H1 (cell line): ENCODE results near the gene KLK10. TPM values are rescaled to one million over a fixed set of nuclear protein-coding genes. Genes with fewer than 3 reads are reported as not detected.

Experiments used
- CTCF ChIA-PET: fragments of 300-600 bp; sonication (Branson Sonifier 250); formaldehyde crosslinking; loops from one replicate; lab custom pipeline; 2021; ENCODE audit not compliant: partially characterized antibody; lab: Charles Lee
- POLR2A ChIA-PET: fragments of 300-600 bp; sonication (Branson Sonifier 250); formaldehyde crosslinking; loops from one replicate; lab custom pipeline; 2021; ENCODE audit warnings: inconsistent platforms; ENCODE audit not compliant: partially characterized antibody; lab: Charles Lee
- DNase-seq, 2 experiments: peaks; one replicate each; pipeline versions ENCODE4 v3.0.0 to v3.0.0-alpha.2; 2010 to 2022; ENCODE audit warnings: low spot score in 2 of 2, low read depth in 1 of 2, mixed read lengths in 1 of 2
- FAIRE-seq: peaks from 2 replicates; lab custom pipeline; 2011; peaks lifted over from hg19 to GRCh38; lab: Jason Lieb, UNC
- H2AFZ ChIP-seq: 2 replicates; pipeline ENCODE4 v1.8.1; 2012; ENCODE audit warnings: low read length, inconsistent platforms
- H2AK5ac ChIP-seq: 2 replicates; pipeline ENCODE4 v1.6.1; 2013; ENCODE audit warnings: low read depth, low read length
- H2BK120ac ChIP-seq: replicated peaks from 2 replicates; pipeline ENCODE3; 2013; ENCODE audit warnings: low read depth, low read length, inconsistent platforms
- H2BK12ac ChIP-seq: 2 replicates; pipeline ENCODE4 v1.6.1; 2013; ENCODE audit warnings: low read depth, low read length
- H2BK15ac ChIP-seq: 2 replicates; pipeline ENCODE4 v1.6.1; 2013; ENCODE audit warnings: low read length
- H2BK20ac ChIP-seq: 2 replicates; pipeline ENCODE4 v1.6.1; 2013; ENCODE audit warnings: low read length
- H2BK5ac ChIP-seq: 2 replicates; pipeline ENCODE4 v1.6.1; 2013; ENCODE audit warnings: low read depth, low read length
- H3K14ac ChIP-seq: 2 replicates; pipeline ENCODE4 v1.6.1; 2013; ENCODE audit warnings: inconsistent platforms; ENCODE audit not compliant: insufficient read length
- H3K18ac ChIP-seq: 2 replicates; pipeline ENCODE4 v1.6.1; 2013; ENCODE audit warnings: low read length; ENCODE audit errors: extremely low read depth
- H3K23ac ChIP-seq: 2 replicates; pipeline ENCODE4 v1.6.1; 2013; ENCODE audit warnings: inconsistent platforms; ENCODE audit not compliant: insufficient read length
- H3K23me2 ChIP-seq: 2 replicates; pipeline ENCODE4 v1.6.1; 2013; ENCODE audit warnings: low read depth, low read length
- H3K27ac ChIP-seq: 2 replicates; pipeline ENCODE4 v1.6.1; 2011; ENCODE audit warnings: low read depth, low read length, inconsistent platforms
- H3K27me3 ChIP-seq, 4 experiments: replicated peaks in 1 of 4; 1 replicate in 1 of 4; 2 replicates in 3 of 4; pipeline versions ENCODE4 v1.6.1 to v1.8.1; 2011 to 2013; ENCODE audit warnings: low read length in 3 of 4, mild to moderate bottlenecking in 3 of 4, inconsistent platforms in 2 of 4, mixed read lengths in 2 of 4, moderate library complexity in 1 of 4; ENCODE audit not compliant: control insufficient read depth in 3 of 4, insufficient read depth in 3 of 4; ENCODE audit errors: extremely low read depth in 1 of 4
- H3K36me3 ChIP-seq, 4 experiments: 2 replicates each; pipeline versions ENCODE4 v1.6.1 to v1.8.1; 2011 to 2013; ENCODE audit warnings: mild to moderate bottlenecking in 4 of 4, low read length in 3 of 4, moderate library complexity in 2 of 4, control low read depth in 1 of 4, inconsistent platforms in 1 of 4; ENCODE audit not compliant: insufficient read depth in 4 of 4, control insufficient read depth in 2 of 4
- H3K4ac ChIP-seq: replicated peaks from 2 replicates; pipeline ENCODE3; 2013; ENCODE audit warnings: low read length, low read depth, mixed read lengths, inconsistent platforms; ENCODE audit not compliant: insufficient read length
- H3K4me1 ChIP-seq, 4 experiments: replicated peaks in 1 of 4; 1 replicate in 1 of 4; 2 replicates in 3 of 4; pipeline versions ENCODE4 v1.6.1 to v1.8.1; 2011 to 2013; ENCODE audit warnings: low read length in 3 of 4, inconsistent platforms in 2 of 4, mixed read lengths in 1 of 4; ENCODE audit not compliant: insufficient read depth in 4 of 4, control insufficient read depth in 3 of 4
- H3K4me2 ChIP-seq, 2 experiments: 2 replicates each; pipeline versions ENCODE4 v1.6.1 to v1.8.1; 2011 to 2013; ENCODE audit warnings: low read depth in 2 of 2, low read length in 2 of 2, control low read depth in 1 of 2, inconsistent platforms in 1 of 2, mild to moderate bottlenecking in 1 of 2; ENCODE audit not compliant: insufficient read depth in 1 of 2
- H3K4me3 ChIP-seq, 4 experiments: fragments of 200-600, 300-600 bp in 1 of 4; sonication (generic), shearing (Covaris generic), sonication (Bioruptor Twin) in 1 of 4; 2 replicates each; pipeline versions ENCODE4 v1.5.1 to v1.8.1; 2011 to 2016; ENCODE audit warnings: low read length in 4 of 4, low read depth in 3 of 4, control low read depth in 2 of 4, inconsistent platforms in 2 of 4, mild to moderate bottlenecking in 2 of 4, mixed read lengths in 1 of 4, moderate library complexity in 1 of 4; ENCODE audit not compliant: insufficient read depth in 2 of 4; ENCODE audit errors: extremely low read depth in 1 of 4
- H3K56ac ChIP-seq: replicated peaks from 2 replicates; pipeline ENCODE3; 2013; ENCODE audit warnings: low read depth, mild to moderate bottlenecking, mixed read lengths, low read length, inconsistent platforms; ENCODE audit not compliant: insufficient read length
- H3K79me1 ChIP-seq: 2 replicates; pipeline ENCODE4 v1.6.1; 2013; ENCODE audit warnings: low read depth, low read length, control low read depth
- H3K79me2 ChIP-seq, 2 experiments: 2 replicates each; pipeline versions ENCODE4 v1.6.1 to v1.8.1; 2012 to 2013; ENCODE audit warnings: low read length in 2 of 2, mild to moderate bottlenecking in 2 of 2, inconsistent platforms in 1 of 2; ENCODE audit not compliant: insufficient read depth in 2 of 2, control insufficient read depth in 1 of 2
- H3K9ac ChIP-seq, 4 experiments: replicated peaks in 1 of 4; 1 replicate in 1 of 4; 2 replicates in 3 of 4; pipeline versions ENCODE4 v1.6.1 to v1.8.1; 2011 to 2013; ENCODE audit warnings: low read depth in 3 of 4, low read length in 3 of 4, control low read depth in 2 of 4, mild to moderate bottlenecking in 2 of 4, moderate library complexity in 2 of 4, inconsistent platforms in 1 of 4; ENCODE audit errors: extremely low read depth in 1 of 4
- H3K9me3 ChIP-seq, 2 experiments: 2 replicates each; pipeline versions ENCODE4 v1.6.1 to v1.8.1; 2012 to 2013; ENCODE audit warnings: mild to moderate bottlenecking in 2 of 2, moderate library complexity in 2 of 2, control low read depth in 1 of 2, inconsistent platforms in 1 of 2, low read depth in 1 of 2, low read length in 1 of 2, mixed read lengths in 1 of 2; ENCODE audit not compliant: insufficient read depth in 2 of 2
- H4K20me1 ChIP-seq, 2 experiments: replicated peaks in 1 of 2; 2 replicates each; pipeline versions ENCODE3 to v1.8.1; 2011 to 2013; ENCODE audit warnings: inconsistent platforms in 2 of 2, low read length in 2 of 2, mild to moderate bottlenecking in 1 of 2; ENCODE audit not compliant: insufficient read depth in 2 of 2, control insufficient read depth in 1 of 2
- H4K5ac ChIP-seq: 2 replicates; pipeline ENCODE4 v1.6.1; 2013; ENCODE audit warnings: low read length, low read depth, mixed read lengths, inconsistent platforms; ENCODE audit not compliant: insufficient read length
- H4K8ac ChIP-seq: 2 replicates; pipeline ENCODE4 v1.8.0; 2013; ENCODE audit warnings: mild to moderate bottlenecking, moderate library complexity, low read length, inconsistent platforms; ENCODE audit not compliant: insufficient read depth; ENCODE audit errors: extremely low read depth
- H4K91ac ChIP-seq: replicated peaks from 2 replicates; pipeline ENCODE3; 2013; ENCODE audit warnings: low read length, mixed read lengths, inconsistent platforms; ENCODE audit not compliant: insufficient read length
- ASH2L ChIP-seq: fragments of 200-600, 300-600 bp; sonication (generic); IDR thresholded peaks from one replicate; pipeline ENCODE4 v1.7.1; 2017; ENCODE audit warnings: low read length
- CHD1 ChIP-seq: IDR thresholded peaks from 2 replicates; pipeline ENCODE4 v1.6.1; 2012; ENCODE audit warnings: low read depth, low read length, improper control_type of control experiment
- GTF2F1 ChIP-seq: IDR thresholded peaks from 2 replicates; pipeline ENCODE4 v1.6.1; 2012; ENCODE audit warnings: low read depth, low read length, improper control_type of control experiment, borderline replicate concordance
- RAD21 ChIP-seq, 2 experiments: IDR thresholded peaks in 1 of 2; conservative IDR thresholded peaks in 1 of 2; 2 replicates each; pipeline ENCODE4 v1.6.1; 2011; ENCODE audit warnings: low read depth in 2 of 2, low read length in 2 of 2, improper control_type of control experiment in 1 of 2, inconsistent platforms in 1 of 2, mild to moderate bottlenecking in 1 of 2, moderate library complexity in 1 of 2
- TCF12 ChIP-seq: IDR thresholded peaks from 2 replicates; pipeline ENCODE4 v1.6.1; 2011; ENCODE audit warnings: low read depth, mild to moderate bottlenecking, low read length
- YY1 ChIP-seq: IDR thresholded peaks from 2 replicates; pipeline ENCODE4 v1.6.1; 2011; ENCODE audit warnings: low read depth, mild to moderate bottlenecking, low read length
- WGBS, 2 experiments: shearing (Covaris generic) in 1 of 2; methylation state at CpG; one replicate each; pipeline versions ENCODE4 v1.1.6 to v1.1.7; 2013 to 2015; ENCODE audit warnings: low lambda C conversion rate in 2 of 2, mixed read lengths in 2 of 2, inconsistent platforms in 1 of 2, low coverage in 1 of 2, missing lambda C conversion rate in 1 of 2; ENCODE audit not compliant: insufficient replicate concordance in 2 of 2, insufficient coverage in 1 of 2, insufficient read length in 1 of 2; ENCODE audit errors: extremely low coverage in 1 of 2, missing lambda C conversion rate in 1 of 2; 5-methylcytosine and 5-hydroxymethylcytosine counted together
- polyA plus RNA-seq, 7 experiments: library from polyadenylated mRNA; depleted of rRNA in 3 of 7; stranded (reverse) in 5 of 7; unstranded in 2 of 7; fragments of >200 nt in 5 of 7; fragments of 200-250 nt in 2 of 7; gene quantifications; 1 replicate in 5 of 7; 2 replicates in 1 of 7; 4 replicates in 1 of 7; pipeline versions ENCODE4 v1.2.1 to v1.2.3, GENCODE V29; 2011 to 2013; ENCODE audit warnings: missing spikeins in 2 of 7, mixed read lengths in 2 of 7
- total RNA-seq: library from RNA; stranded (reverse); fragmentation: NEBNext Ultra II Directional; extraction: Animal tissue kit (Norgen Biotek cat#: 25700); gene quantifications from 2 replicates; pipeline ENCODE4 v1.2.1, GENCODE V29; 2021

KLK10 gene
- total and polyA plus RNA-seq, 2 of the 8 experiments (the other 6 are each of a cell fraction or from before 2014, with no cell fraction given) = 4.8 to 9.7 TPM

DNA sequence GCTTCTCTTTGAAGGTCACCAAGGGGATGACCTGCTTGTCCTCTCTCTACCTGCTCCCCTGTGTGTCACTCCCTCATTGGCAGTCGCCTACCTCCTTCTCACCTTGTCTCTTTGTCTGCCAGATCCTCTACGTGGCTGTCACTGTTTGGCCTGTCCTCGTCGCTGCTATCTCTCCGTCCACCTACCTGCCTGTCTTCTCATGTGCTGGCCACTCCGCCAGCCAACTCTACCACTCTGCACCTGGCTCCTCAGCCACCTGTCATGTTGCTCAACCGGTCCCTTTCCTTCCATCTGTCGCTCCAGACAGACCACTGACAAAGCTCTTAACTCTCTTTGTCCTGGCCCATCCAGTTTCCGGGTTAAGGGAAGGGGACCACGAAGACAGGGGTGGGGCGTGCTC lies 15.2 kb upstream of the KLK10 start, which contains the start of gene KLK12:
KLK12 (minus strand) TSS at position 299 of the 400 bp plus-strand sequence. CDS start 381 bp downstream, outside the sequence.
- Histone ChIP-seq H2BK15ac (peak within 1 kb of the TSS; percentile 5; the same call in 1 of the 2 replicates), H3K4me3 (no peak within 1 kb of the TSS), H3K79me2 (no peaks in the 10 kb centered on the region), H3K56ac (no peak within 1 kb of the TSS), H3K9ac (no peak within 1 kb of the TSS), H3K27me3 (no peaks in the 10 kb centered on the region), H2BK12ac (peak within 1 kb of the TSS; percentile 75; the same call in 1 of the 2 replicates), H3K23me2 (no peaks in the 10 kb centered on the region), H4K91ac (peak within 1 kb of the TSS; percentile 79), H3K14ac (no peak within 1 kb of the TSS), H3K36me3 (no peaks in the 10 kb centered on the region), H3K4ac (no peak within 1 kb of the TSS), H3K23ac (no peak within 1 kb of the TSS), H4K8ac (no peak within 1 kb of the TSS), H4K20me1 (peaks cover 0 to 1% of the 10 kb centered on the region in 2 experiments), H4K5ac (no peak within 1 kb of the TSS), H3K18ac (no peak within 1 kb of the TSS; the same call in 1 of the 2 replicates), H3K9me3 (no peaks in the 10 kb centered on the region), H2BK120ac (no peak within 1 kb of the TSS), H3K4me1 (peaks cover 0 to 3% (median 1%) of the 10 kb centered on the region in 4 experiments; a peak in 2 of 7 replicates), H3K79me1 (no peaks in the 10 kb centered on the region; the same call in 1 of the 2 replicates), H2AFZ (0 out of 2 replicates have a peak within 1 kb of the TSS, but pooled peaks have one; percentile 58), H2BK5ac (0 out of 2 replicates have a peak within 1 kb of the TSS, but pooled peaks have one; percentile 44), H2AK5ac (peak within 1 kb of the TSS; percentile 98), H3K4me2 (no peak within 1 kb of the TSS)
- WGBS, 2 experiments = 77% methylated on average over 11 of the region's 11 CpGs; no CpG with 5 or more reads in 1 of the 2 experiments
- DNase-seq (no peak), FAIRE-seq (no peak)
- ChIA-PET CTCF (interaction anchor here (0.6 to 1.4 kb wide), 4 partner anchors 9 to 230 kb away, joined by 3 to 5 read pairs (median 4); partner anchors contain the start of gene KLK11), POLR2A (no interaction called here)
- TF ChIP-seq GTF2F1 = no peak
- no peak for TF ChIP-seq CHD1
- no peak for TF ChIP-seq TCF12
- TF ChIP-seq RAD21 (IDR thresholded peaks at IDR 0.05 in 1 of 2, conservative IDR thresholded peaks at IDR 0.05 in 1 of 2; ENCODE audit: low read depth in 2 of 2, low read length in 2 of 2) = no peak
- TF ChIP-seq ASH2L = no peak
- no peak for TF ChIP-seq YY1
- TF ChIP-seq, all 59 proteins: peak for 0
- H3K27ac ChIP-seq = no peak within 1 kb of the TSS
- peak within 1 kb of the TSS; percentile 6 for H2BK20ac ChIP-seq
